ENCODE results near the gene TRAPPC8.

- no peak for TF ChIP-seq CTCF (IDR thresholded peaks at IDR 0.05)
- TF ChIP-seq POLR2A (IDR thresholded peaks at IDR 0.05), result no peak
- TF ChIP-seq POLR2AphosphoS5 (IDR thresholded peaks at IDR 0.05), result no peak
Observed at GRCh38 chr18:31946305-31947046, 3.5 kb upstream of the TRAPPC8 start.

Data from prostate gland (tissue), 2 donors.